Gastrocnemius medialis (tissue), 4 donors: ENCODE measurements around the gene CTNNB1. TPM values are rescaled to one million over a fixed set of nuclear protein-coding genes. Genes with fewer than 3 reads are reported as not detected.

Experiments
- ATAC-seq, 2 donors: fragments of 150-250 bp; one replicate each; pipeline ENCODE4 v1.9.1; 2016
- DNase-seq, 2 donors: peaks; one replicate each; pipeline ENCODE4 v3.0.0-alpha.2; 2019
- H3K27ac ChIP-seq, 4 donors: fragments of 200-600 bp; sonication (generic); 1 replicate in 1 of 4; 2 replicates in 3 of 4; pipeline ENCODE4 v1.5.1; 2016 to 2018; ENCODE audit warnings: mild to moderate bottlenecking in 2 of 4, moderate library complexity in 1 of 4
- H3K27me3 ChIP-seq, 3 donors: fragments of 200-600 bp; sonication (generic) in 2 of 3; 1 replicate in 1 of 3; 2 replicates in 2 of 3; pipeline versions ENCODE4 v1.5.1 to v1.6.0; 2016 to 2019; ENCODE audit warnings: mild to moderate bottlenecking in 1 of 3, moderate library complexity in 1 of 3
- H3K36me3 ChIP-seq, 2 donors: fragments of 200-600 bp; sonication (generic) in 1 of 2; one replicate each; pipeline ENCODE4 v1.5.1; 2017 to 2018
- H3K4me1 ChIP-seq, 2 donors: fragments of 200-600 bp; sonication (generic) in 1 of 2; one replicate each; pipeline ENCODE4 v1.5.1; 2016 to 2017; ENCODE audit warnings: mild to moderate bottlenecking in 2 of 2
- H3K4me3 ChIP-seq, 4 donors: fragments of 200-600 bp; sonication (generic) in 3 of 4; 1 replicate in 1 of 4; 2 replicates in 3 of 4; pipeline ENCODE4 v1.5.1; 2016 to 2019; ENCODE audit warnings: mild to moderate bottlenecking in 2 of 4
- H3K9me3 ChIP-seq, 3 donors: fragments of 200-600 bp; sonication (generic) in 2 of 3; 1 replicate in 1 of 3; 2 replicates in 2 of 3; pipeline ENCODE4 v1.5.1; 2016 to 2019
- POLR2A ChIP-seq, 2 donors: fragments of 450-650 bp; IDR thresholded peaks; one replicate each; pipeline ENCODE4 v1.6.1; 2017; ENCODE audit warnings: antibody characterized with exemption in 2 of 2, mild to moderate bottlenecking in 2 of 2, moderate library complexity in 2 of 2
- in situ Hi-C, 4 donors: fragments of 200-750 bp; cut with MboI; loops; one replicate each; pipeline versions ENCODE4 v1.15.0 to v1.8.0; 2017; ENCODE audit warnings: low sequenced_read_pairs in 4 of 4
- intact Hi-C: fragments of 100-400 bp; cut with DNase I; formaldehyde crosslinking; loops from one replicate; pipeline ENCODE4 v1.15.1; 2023; ENCODE audit warnings: low total_unique reads
- total RNA-seq, 4 donors: library from RNA; depleted of rRNA; stranded (reverse); fragments of >200 nt; gene quantifications; one replicate each; pipeline versions ENCODE4 v1.1.0 to v1.2.3, GENCODE V29; 2016
- TF ChIP-seq, protein P1 (sequence below), 5 experiments: fragments of 450-650 bp in 3 of 5; fragments of 200-600 bp in 2 of 5; sonication (generic) in 2 of 5; IDR thresholded peaks in 4 of 5; conservative IDR thresholded peaks in 1 of 5; 1 replicate in 4 of 5; 2 replicates in 1 of 5; pipeline ENCODE4 v1.5.1; 2016 to 2019; ENCODE audit warnings: antibody characterized with exemption in 5 of 5, mild to moderate bottlenecking in 3 of 5, moderate library complexity in 3 of 5

Gene CTNNB1
- total RNA-seq, 4 donors from 2014 or later: 114 to 157 (median 150) TPM

DNA sequence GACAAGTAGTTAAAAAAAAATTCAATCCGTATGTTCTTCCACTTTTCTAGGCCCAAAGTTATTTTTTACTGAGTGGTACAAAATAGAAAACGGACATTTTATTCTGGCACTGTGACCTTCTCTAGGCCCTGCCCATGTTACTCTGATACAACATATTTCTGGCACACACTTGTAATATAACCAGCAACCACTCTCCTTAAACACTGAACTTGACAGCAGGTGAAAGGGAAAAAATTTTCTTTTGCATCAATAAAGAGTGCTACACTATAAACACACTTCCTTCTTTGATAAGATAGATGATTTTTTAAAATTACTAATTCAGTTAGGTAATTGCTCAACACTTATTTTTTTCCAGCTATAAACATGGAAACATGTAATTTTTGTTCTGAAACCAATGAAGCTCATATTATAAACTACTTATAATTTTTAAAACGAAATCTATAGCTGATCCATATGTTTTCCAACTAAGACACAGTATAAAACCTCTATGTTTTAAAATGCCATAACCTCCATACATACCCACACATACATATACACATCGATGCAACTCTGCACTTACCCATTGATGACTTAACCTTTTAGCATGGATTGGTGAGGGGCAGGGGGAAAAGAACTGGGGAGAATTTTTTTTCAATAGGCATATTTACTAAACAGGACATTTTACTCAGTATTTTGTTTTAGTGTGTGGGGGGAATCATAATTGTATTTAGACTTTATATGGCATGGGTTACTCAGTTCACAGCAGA, 5.3 kb upstream of the CTNNB1 start:
- no peak for TF ChIP-seq POLR2A (IDR thresholded peaks at IDR 0.05)
- TF ChIP-seq, protein P1, sequence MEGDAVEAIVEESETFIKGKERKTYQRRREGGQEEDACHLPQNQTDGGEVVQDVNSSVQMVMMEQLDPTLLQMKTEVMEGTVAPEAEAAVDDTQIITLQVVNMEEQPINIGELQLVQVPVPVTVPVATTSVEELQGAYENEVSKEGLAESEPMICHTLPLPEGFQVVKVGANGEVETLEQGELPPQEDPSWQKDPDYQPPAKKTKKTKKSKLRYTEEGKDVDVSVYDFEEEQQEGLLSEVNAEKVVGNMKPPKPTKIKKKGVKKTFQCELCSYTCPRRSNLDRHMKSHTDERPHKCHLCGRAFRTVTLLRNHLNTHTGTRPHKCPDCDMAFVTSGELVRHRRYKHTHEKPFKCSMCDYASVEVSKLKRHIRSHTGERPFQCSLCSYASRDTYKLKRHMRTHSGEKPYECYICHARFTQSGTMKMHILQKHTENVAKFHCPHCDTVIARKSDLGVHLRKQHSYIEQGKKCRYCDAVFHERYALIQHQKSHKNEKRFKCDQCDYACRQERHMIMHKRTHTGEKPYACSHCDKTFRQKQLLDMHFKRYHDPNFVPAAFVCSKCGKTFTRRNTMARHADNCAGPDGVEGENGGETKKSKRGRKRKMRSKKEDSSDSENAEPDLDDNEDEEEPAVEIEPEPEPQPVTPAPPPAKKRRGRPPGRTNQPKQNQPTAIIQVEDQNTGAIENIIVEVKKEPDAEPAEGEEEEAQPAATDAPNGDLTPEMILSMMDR (IDR thresholded peaks at IDR 0.05 in 4 of 5, conservative IDR thresholded peaks at IDR 0.05 in 1 of 5): no peak
- Histone ChIP-seq H3K36me3 (no peaks in the 10 kb centered on the region), H3K27me3 (no peaks in the 10 kb centered on the region), H3K27ac (no peak overlapping the region), H3K4me1 (peaks cover 0 to 4% of the 10 kb centered on the region in 2 donors), H3K9me3 (no peaks in the 10 kb centered on the region), H3K4me3 (no peak overlapping the region)
- DNase-seq (no peak), ATAC-seq (no peak)
- intact Hi-C loops: loop anchor here (10.0 kb wide), 2 partner anchors 609 to 739 kb away; partner anchors contain the start of gene RPL14
- in situ Hi-C loops: loop anchor here in 1 of 4 donors (25.0 kb wide), 1 partner anchor 882 kb away; the partner anchor contains the start of gene EIF1B

DNA sequence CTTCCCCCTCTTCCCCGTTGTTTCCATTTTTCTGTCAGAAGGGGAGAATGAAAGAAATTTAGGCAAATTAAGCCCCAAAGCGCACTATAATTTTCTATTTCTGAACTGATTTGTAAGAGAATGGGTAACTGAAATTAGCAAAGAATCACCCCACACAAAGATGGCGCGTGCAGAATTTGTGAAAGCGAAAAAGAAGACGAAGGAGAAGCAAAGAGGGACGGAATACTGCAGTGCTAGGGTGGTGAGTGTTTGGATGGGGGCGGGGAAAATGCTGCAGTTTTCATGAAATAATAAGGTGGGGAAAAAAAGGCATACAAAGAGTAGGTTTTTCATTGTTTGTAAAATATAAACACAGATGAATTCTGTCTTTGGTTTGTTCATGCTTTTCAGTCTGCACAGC, 4.6 kb upstream of the CTNNB1 start:
- in situ Hi-C loops: loop anchor here in 1 of 4 donors (25.0 kb wide), 1 partner anchor 882 kb away; the partner anchor contains the start of gene EIF1B
- no peak overlapping the region for H3K27ac ChIP-seq
- ATAC-seq: no peak
- TF ChIP-seq, protein P1 (IDR thresholded peaks at IDR 0.05 in 4 of 5, conservative IDR thresholded peaks at IDR 0.05 in 1 of 5): no peak
- TF ChIP-seq POLR2A (IDR thresholded peaks at IDR 0.05): no peak
- DNase-seq: no peak
- H3K36me3 ChIP-seq: no peaks in the 10 kb centered on the region
- no peaks in the 10 kb centered on the region for H3K9me3 ChIP-seq
- intact Hi-C loops: loop anchor here (10.0 kb wide), 2 partner anchors 610 to 740 kb away; partner anchors contain the start of gene RPL14
- no peaks in the 10 kb centered on the region for H3K27me3 ChIP-seq
- no peak overlapping the region for H3K4me3 ChIP-seq
- H3K4me1 ChIP-seq: peaks cover 0 to 4% of the 10 kb centered on the region in 2 donors

GRCh38 chr3:41195946-41196345, 3.4 kb upstream of the CTNNB1 start:
- H3K27ac ChIP-seq: no peak overlapping the region

DNA sequence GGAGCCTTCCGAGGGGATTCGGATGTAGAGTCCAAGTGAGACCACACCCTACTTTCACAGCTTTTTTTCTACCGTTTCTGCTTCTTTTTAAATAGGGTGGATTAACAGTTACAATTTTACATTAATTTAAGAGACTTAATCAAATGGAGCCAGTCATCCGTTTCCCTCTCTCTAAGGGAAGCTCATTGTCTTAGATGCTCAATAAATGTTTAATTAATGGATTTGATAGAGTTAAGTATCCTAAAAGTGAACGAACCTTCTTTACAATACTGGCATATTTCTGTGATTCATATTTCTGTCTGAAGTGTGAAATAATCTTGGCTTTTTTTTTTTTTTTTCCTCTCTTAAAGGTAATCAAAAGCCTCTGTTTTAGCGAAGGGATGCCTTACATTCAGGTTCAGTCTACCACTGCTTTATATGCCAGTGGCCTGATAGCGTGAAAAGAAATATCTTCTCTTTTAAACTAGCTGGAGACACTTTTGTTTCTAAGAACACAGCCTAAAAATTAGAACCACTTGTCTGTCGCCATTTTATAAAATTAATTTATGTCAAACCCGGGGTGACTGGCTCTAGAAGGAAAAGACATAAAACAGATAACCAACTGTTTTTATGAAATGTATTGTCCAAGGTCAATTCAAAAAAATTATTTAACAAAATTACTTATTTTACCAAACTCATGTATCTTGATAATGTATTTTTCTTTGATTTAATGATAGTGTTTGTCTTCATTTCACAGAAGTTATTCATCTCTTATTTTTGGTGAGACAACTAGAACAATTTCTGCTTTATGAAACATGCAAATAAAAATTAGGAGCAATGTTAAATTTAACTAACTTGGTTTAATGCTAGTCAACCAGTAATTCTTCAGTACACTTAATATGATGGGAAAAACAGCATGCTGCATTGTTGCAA, 2.5 kb upstream of the CTNNB1 start:
- Histone ChIP-seq H3K27ac (no peak overlapping the region), H3K27me3 (no peaks in the 10 kb centered on the region), H3K4me1 (peaks cover 9 to 15% of the 10 kb centered on the region in 2 donors), H3K4me3 (no peak overlapping the region), H3K9me3 (no peaks in the 10 kb centered on the region), H3K36me3 (no peaks in the 10 kb centered on the region)
- ATAC-seq (no peak), DNase-seq (no peak)
- intact Hi-C loops (loop anchor here (10.0 kb wide), 2 partner anchors 612 to 742 kb away; partner anchors contain the start of gene RPL14), in situ Hi-C loops (loop anchor here in 1 of 4 donors (25.0 kb wide), 1 partner anchor 884 kb away; the partner anchor contains the start of gene EIF1B)
- TF ChIP-seq, protein P1 (IDR thresholded peaks at IDR 0.05 in 4 of 5, conservative IDR thresholded peaks at IDR 0.05 in 1 of 5): no peak
- TF ChIP-seq POLR2A (IDR thresholded peaks at IDR 0.05): no peak

More at GRCh38 chr3:41195946-41196345, 3.4 kb upstream of the CTNNB1 start:
- DNase-seq: no peak
- Histone ChIP-seq H3K27me3 (no peaks in the 10 kb centered on the region), H3K4me1 (peaks cover 2 to 7% of the 10 kb centered on the region in 2 donors), H3K36me3 (no peaks in the 10 kb centered on the region), H3K9me3 (no peaks in the 10 kb centered on the region), H3K4me3 (no peak overlapping the region)
- in situ Hi-C loops: loop anchor here in 1 of 4 donors (25.0 kb wide), 1 partner anchor 884 kb away; the partner anchor contains the start of gene EIF1B
- intact Hi-C loops: loop anchor here (10.0 kb wide), 2 partner anchors 611 to 741 kb away; partner anchors contain the start of gene RPL14
- TF ChIP-seq, protein P1 (IDR thresholded peaks at IDR 0.05 in 4 of 5, conservative IDR thresholded peaks at IDR 0.05 in 1 of 5): no peak
- no peak for TF ChIP-seq POLR2A (IDR thresholded peaks at IDR 0.05)
- no peak for ATAC-seq
